B cell (primary cell): ENCODE results near the gene ZSCAN30. TPM values are rescaled to one million over a fixed set of nuclear protein-coding genes. Genes with fewer than 3 reads are reported as not detected.
"Not testable (repeated sequence)": the region's sequence is repeated elsewhere in the genome, so short reads cannot be mapped to it uniquely, and the experiment has no call there.

Source experiments
- ATAC-seq: fragments of 200-7000 bp; cut with Tn5 transposase; one replicate; pipeline ENCODE4 v1.10.0; 2021; ENCODE audit warnings: low read depth, mild to moderate bottlenecking, moderate number of reproducible peaks, moderate library complexity
- CTCF ChIA-PET: fragments of 350-600 bp; sonication (Branson Sonifier 250); formaldehyde crosslinking; loops from one replicate; lab custom pipeline; 2021; ENCODE audit warnings: antibody characterized with exemption, inconsistent platforms; lab: Charles Lee
- POLR2A ChIA-PET: fragments of 350-600 bp; sonication (Branson Sonifier 250); formaldehyde crosslinking; loops from one replicate; lab custom pipeline; 2021; ENCODE audit warnings: antibody characterized with exemption; lab: Charles Lee
- DNase-seq: peaks from one replicate; pipeline ENCODE4 v3.0.0; 2013
- H2AFZ ChIP-seq: 2 replicates; pipeline ENCODE4 v1.6.1; 2012; ENCODE audit warnings: mild to moderate bottlenecking, low read depth, low read length; ENCODE audit not compliant: insufficient read depth, poor library complexity, severe bottlenecking
- H3K27ac ChIP-seq, 2 donors: 1 replicate in 1 of 2; 2 replicates in 1 of 2; pipeline ENCODE4 v1.5.1; 2012 to 2013; ENCODE audit warnings: low read length in 2 of 2, mild to moderate bottlenecking in 2 of 2, moderate library complexity in 1 of 2
- H3K27me3 ChIP-seq, 4 experiments: fragments of 200-600 bp in 1 of 4; sonication (generic) in 1 of 4; replicated peaks in 1 of 4; 1 replicate in 2 of 4; 2 replicates in 2 of 4; pipeline versions ENCODE4 v1.6.1 to v1.7.0; 2013 to 2016; ENCODE audit warnings: low read length in 3 of 4, mild to moderate bottlenecking in 2 of 4, mixed read lengths in 1 of 4, moderate library complexity in 1 of 4; ENCODE audit not compliant: insufficient read depth in 4 of 4, control insufficient read depth in 3 of 4; ENCODE audit errors: control extremely low read depth in 1 of 4
- H3K36me3 ChIP-seq, 2 experiments: replicated peaks in 1 of 2; 1 replicate in 1 of 2; 2 replicates in 1 of 2; pipeline versions ENCODE4 v1.6.1 to v1.7.1; 2013; ENCODE audit warnings: low read length in 1 of 2; ENCODE audit not compliant: insufficient read depth in 2 of 2, control insufficient read depth in 1 of 2; ENCODE audit errors: control extremely low read depth in 1 of 2, extremely low read depth in 1 of 2
- H3K4me1 ChIP-seq, 2 donors: fragments of 200-600 bp in 1 of 2; sonication (generic) in 1 of 2; 1 replicate in 1 of 2; 2 replicates in 1 of 2; pipeline versions ENCODE4 v1.5.1 to v1.6.1; 2013 to 2017; ENCODE audit warnings: low read length in 2 of 2; ENCODE audit not compliant: control insufficient read depth in 2 of 2, insufficient read depth in 2 of 2
- H3K4me2 ChIP-seq: replicated peaks from 2 replicates; pipeline ENCODE3; 2012; ENCODE audit warnings: mild to moderate bottlenecking, low read depth, low read length; ENCODE audit not compliant: poor library complexity, severe bottlenecking
- H3K4me3 ChIP-seq, 5 experiments: fragments of 200-600 bp in 1 of 5; sonication (generic) in 1 of 5; 1 replicate in 3 of 5; 2 replicates in 2 of 5; pipeline versions ENCODE4 v1.5.1 to v1.7.0; 2011 to 2016; ENCODE audit warnings: low read length in 4 of 5, mild to moderate bottlenecking in 4 of 5, low read depth in 2 of 5, control low read depth in 1 of 5, moderate library complexity in 1 of 5; ENCODE audit not compliant: insufficient read depth in 1 of 5; ENCODE audit errors: control extremely low read depth in 1 of 5, extremely low read depth in 1 of 5
- H3K79me2 ChIP-seq: fragments of 200-600 bp; sonication (generic); one replicate; pipeline ENCODE4 v1.6.0; 2016; ENCODE audit warnings: low read length; ENCODE audit not compliant: control insufficient read depth, insufficient read depth
- H3K9ac ChIP-seq: fragments of 200-600 bp; sonication (generic); 2 replicates; pipeline ENCODE4 v1.6.1; 2017; ENCODE audit warnings: mild to moderate bottlenecking, low read length, moderate library complexity
- H3K9me3 ChIP-seq, 3 donors: one replicate each; pipeline versions ENCODE4 v1.6.1 to v1.7.1; 2013; ENCODE audit warnings: low read length in 2 of 3; ENCODE audit not compliant: control insufficient read depth in 2 of 3, insufficient read depth in 1 of 3; ENCODE audit errors: control extremely low read depth in 1 of 3
- H4K20me1 ChIP-seq: 2 replicates; pipeline ENCODE4 v1.6.0; 2012; ENCODE audit warnings: mild to moderate bottlenecking, low read length; ENCODE audit not compliant: insufficient read depth, control insufficient read depth, poor library complexity, severe bottlenecking
- H3K27ac Mint-ChIP-seq: one replicate; pipeline ENCODE4 v1.8.0; 2021; ENCODE audit warnings: mixed read lengths
- H3K27me3 Mint-ChIP-seq: one replicate; pipeline ENCODE4 v1.8.0; 2021; ENCODE audit warnings: mixed read lengths
- H3K4me1 Mint-ChIP-seq: one replicate; pipeline ENCODE4 v1.8.0; 2021; ENCODE audit warnings: mixed read lengths
- H3K4me3 Mint-ChIP-seq: one replicate; pipeline ENCODE4 v1.8.0; 2021; ENCODE audit warnings: mixed read lengths
- H3K9me3 Mint-ChIP-seq: one replicate; pipeline ENCODE4 v1.8.0; 2022; ENCODE audit warnings: mixed read lengths; ENCODE audit not compliant: insufficient read depth
- EZH2 ChIP-seq: IDR thresholded peaks from 2 replicates; pipeline ENCODE4 v1.6.1; 2012; ENCODE audit warnings: borderline replicate concordance, low read depth, mild to moderate bottlenecking, moderate library complexity, low read length; ENCODE audit not compliant: insufficient read depth, poor library complexity, severe bottlenecking
- WGBS: methylation state at CpG from one replicate; pipeline ENCODE4 v1.1.5; 2013; ENCODE audit warnings: missing lambda C conversion rate; ENCODE audit not compliant: insufficient coverage; 5-methylcytosine and 5-hydroxymethylcytosine counted together
- intact Hi-C: fragments of 100-400 bp; cut with micrococcal nuclease; formaldehyde crosslinking; loops from one replicate; pipeline ENCODE4 v1.10.0; 2022
- polyA plus RNA-seq: library from polyadenylated mRNA; depleted of rRNA; stranded (reverse); fragments of >200 nt; gene quantifications from 2 replicates; pipeline ENCODE4 v1.2.3, GENCODE V29; 2012
- total RNA-seq, 2 donors: library from RNA; stranded (reverse); fragments of 120-200 nt in 1 of 2; gene quantifications; 1 replicate in 1 of 2; 2 replicates in 1 of 2; pipeline versions ENCODE4 v1.2.3 to v1.2.4, GENCODE V29; 2013 to 2022
- TF ChIP-seq, protein P1 (sequence below): fragments of 200-600 bp; IDR thresholded peaks from one replicate; pipeline ENCODE4 v1.8.0; 2022; ENCODE audit warnings: antibody characterized with exemption, mild to moderate bottlenecking

ZSCAN30 gene
- total and polyA plus RNA-seq, 2 donors (not counting 1 experiment from before 2014, with no cell fraction given), result 11.0 to 37.3 TPM

DNA sequence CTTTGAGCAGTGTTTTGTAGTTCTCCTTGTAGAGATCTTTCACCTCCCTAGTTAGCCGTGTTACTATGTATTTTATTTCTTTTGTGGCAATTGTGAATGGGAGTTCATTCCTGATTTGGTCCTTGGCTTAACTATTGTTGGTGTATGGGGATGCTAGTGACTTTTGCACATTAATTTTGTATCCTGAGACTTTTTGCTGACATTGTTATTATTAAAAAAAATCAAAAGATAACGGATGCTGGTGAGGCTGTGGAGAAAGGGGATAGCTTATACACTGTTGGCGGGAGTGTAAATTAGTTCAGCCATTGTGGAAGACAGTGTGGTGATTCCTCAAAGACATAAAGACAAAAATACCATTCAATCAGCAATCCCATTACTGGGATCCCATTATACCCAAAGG, 66.2 kb downstream of the ZSCAN30 start:
- DNase-seq, result no peak
- no peak overlapping the region for H3K27ac ChIP-seq
- H2AFZ ChIP-seq, result no peak overlapping the region
- Mint-ChIP-seq H3K27ac (no peak overlapping the region), H3K4me1 (no peaks in the 10 kb centered on the region), H3K27me3 (peaks cover 6% of the 10 kb centered on the region), H3K4me3 (no peak overlapping the region), H3K9me3 (no peaks in the 10 kb centered on the region)
- CTCF ChIA-PET, result no interaction called here
- no peak for ATAC-seq
- WGBS, result no CpG with 5 or more reads among the region's 3 CpGs
- no peak overlapping the region for H3K9ac ChIP-seq
- H3K36me3 ChIP-seq, result no peaks in the 10 kb centered on the region
- H3K4me3 ChIP-seq, result no peak overlapping the region
- TF ChIP-seq EZH2, result no peak
- TF ChIP-seq, protein P1, sequence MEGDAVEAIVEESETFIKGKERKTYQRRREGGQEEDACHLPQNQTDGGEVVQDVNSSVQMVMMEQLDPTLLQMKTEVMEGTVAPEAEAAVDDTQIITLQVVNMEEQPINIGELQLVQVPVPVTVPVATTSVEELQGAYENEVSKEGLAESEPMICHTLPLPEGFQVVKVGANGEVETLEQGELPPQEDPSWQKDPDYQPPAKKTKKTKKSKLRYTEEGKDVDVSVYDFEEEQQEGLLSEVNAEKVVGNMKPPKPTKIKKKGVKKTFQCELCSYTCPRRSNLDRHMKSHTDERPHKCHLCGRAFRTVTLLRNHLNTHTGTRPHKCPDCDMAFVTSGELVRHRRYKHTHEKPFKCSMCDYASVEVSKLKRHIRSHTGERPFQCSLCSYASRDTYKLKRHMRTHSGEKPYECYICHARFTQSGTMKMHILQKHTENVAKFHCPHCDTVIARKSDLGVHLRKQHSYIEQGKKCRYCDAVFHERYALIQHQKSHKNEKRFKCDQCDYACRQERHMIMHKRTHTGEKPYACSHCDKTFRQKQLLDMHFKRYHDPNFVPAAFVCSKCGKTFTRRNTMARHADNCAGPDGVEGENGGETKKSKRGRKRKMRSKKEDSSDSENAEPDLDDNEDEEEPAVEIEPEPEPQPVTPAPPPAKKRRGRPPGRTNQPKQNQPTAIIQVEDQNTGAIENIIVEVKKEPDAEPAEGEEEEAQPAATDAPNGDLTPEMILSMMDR, result no peak
- H3K79me2 ChIP-seq, result no peaks in the 10 kb centered on the region
- no peaks in the 10 kb centered on the region for H4K20me1 ChIP-seq
- intact Hi-C loops, result no loop called here
- POLR2A ChIA-PET, result no interaction called here
- H3K9me3 ChIP-seq, result peaks cover 0 to 1% (median 0%) of the 10 kb centered on the region in 3 donors
- H3K27me3 ChIP-seq, result no peaks in the 10 kb centered on the region
- H3K4me1 ChIP-seq, result no peaks in the 10 kb centered on the region
- H3K4me2 ChIP-seq, result no peak overlapping the region

DNA sequence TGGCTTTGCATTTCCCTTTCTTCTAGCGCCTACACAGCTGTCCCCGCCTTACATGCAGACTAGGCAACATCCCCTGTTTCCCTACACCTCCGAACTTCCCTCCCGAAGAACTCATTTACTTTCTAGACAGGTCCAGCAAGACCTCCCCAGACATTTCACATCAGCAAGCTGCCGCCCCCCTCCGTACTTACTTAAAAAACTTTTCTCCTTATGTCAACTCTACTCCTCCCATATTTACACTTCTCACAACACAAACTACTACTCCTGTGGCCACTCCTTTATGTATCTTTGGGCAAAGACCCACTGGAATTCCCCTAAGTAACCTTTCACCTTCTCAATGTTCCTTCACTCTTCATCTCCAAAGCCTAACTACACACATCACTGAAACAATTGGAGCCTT, 69.6 kb downstream of the ZSCAN30 start:
- DNase-seq (no peak), ATAC-seq (no peak)
- no peak overlapping the region for H2AFZ ChIP-seq
- 98% methylated on average over 6 of the region's 6 CpGs for WGBS
- no peak overlapping the region for H3K9ac ChIP-seq
- H3K27ac ChIP-seq, result no peak overlapping the region
- H4K20me1 ChIP-seq, result no peaks in the 10 kb centered on the region
- H3K27me3 Mint-ChIP-seq, result peaks cover 6% of the 10 kb centered on the region
- intact Hi-C loops, result no loop called here
- CTCF ChIA-PET, result no interaction called here
- TF ChIP-seq EZH2, result no peak
- TF ChIP-seq, protein P1, result no peak
- POLR2A ChIA-PET, result no interaction called here
- H3K4me3 Mint-ChIP-seq, result no peak overlapping the region
- H3K4me1 ChIP-seq, result no peaks in the 10 kb centered on the region
- no peaks in the 10 kb centered on the region for H3K4me1 Mint-ChIP-seq
- no peak overlapping the region for H3K27ac Mint-ChIP-seq
- no peaks in the 10 kb centered on the region for H3K79me2 ChIP-seq
- no peaks in the 10 kb centered on the region for H3K36me3 ChIP-seq
- H3K4me3 ChIP-seq, result no peak overlapping the region
- H3K9me3 ChIP-seq, result no peaks in the 10 kb centered on the region
- no peak overlapping the region for H3K4me2 ChIP-seq
- no peaks in the 10 kb centered on the region for H3K9me3 Mint-ChIP-seq
- no peaks in the 10 kb centered on the region for H3K27me3 ChIP-seq

DNA sequence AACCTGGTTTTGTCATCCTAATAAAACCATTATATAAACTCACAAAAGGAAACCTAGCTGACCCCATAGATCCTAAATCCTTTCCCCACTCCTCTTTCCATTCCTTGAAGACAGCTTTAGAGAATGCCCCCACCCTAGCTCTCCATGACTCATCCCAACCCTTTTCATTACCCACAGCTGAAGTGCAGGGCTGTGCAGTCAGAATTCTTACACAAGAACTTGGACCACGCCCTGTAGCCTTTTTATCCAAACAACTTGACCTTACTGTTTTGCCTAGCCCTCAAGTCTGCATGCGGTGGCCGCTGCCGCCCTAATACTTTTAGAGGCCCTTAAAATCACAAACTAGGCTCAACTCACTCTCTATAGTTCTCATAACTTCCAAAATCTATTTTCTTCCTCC, 70.7 kb downstream of the ZSCAN30 start:
- H3K4me1 Mint-ChIP-seq, DNase-seq, H3K4me3 Mint-ChIP-seq, H3K27ac ChIP-seq, H4K20me1 ChIP-seq, H3K9me3 Mint-ChIP-seq, POLR2A ChIA-PET, H3K9ac ChIP-seq, H3K9me3 ChIP-seq, H3K27me3 ChIP-seq, ATAC-seq, H3K27ac Mint-ChIP-seq, H2AFZ ChIP-seq, H3K79me2 ChIP-seq, H3K4me2 ChIP-seq, H3K36me3 ChIP-seq, H3K27me3 Mint-ChIP-seq, H3K4me1 ChIP-seq, intact Hi-C loops, H3K4me3 ChIP-seq: not testable (repeated sequence)
- CTCF ChIA-PET, result interaction anchor here (1.3 kb wide), 1 partner anchor 11 kb away, joined by 4 read pairs; no protein-coding TSS in a partner anchor
- WGBS, result 97% methylated on average over 4 of the region's 4 CpGs
